HepG2 (cell line): ENCODE measurements around the gene ZSCAN20. TPM values are rescaled to one million over a fixed set of nuclear protein-coding genes. Genes with fewer than 3 reads are reported as not detected.

Source experiments
- HIC2 ChIP-seq: sonication (generic); formaldehyde crosslinking; IDR thresholded peaks from 2 replicates; pipeline ENCODE4 v1.9.0; 2022; ENCODE audit warnings: low read depth, missing genetic modification reagents
- HNRNPK ChIP-seq: fragments of 200-400 bp; formaldehyde crosslinking; IDR thresholded peaks from 2 replicates; pipeline ENCODE4 v1.6.1; 2018; ENCODE audit warnings: low read length, low read depth, moderate library complexity, mild to moderate bottlenecking; ENCODE audit not compliant: poor library complexity, severe bottlenecking
- KAT2B ChIP-seq: fragments of 150-350 bp; IDR thresholded peaks from 2 replicates; pipeline ENCODE4 v1.6.1; 2014; ENCODE audit warnings: low read depth, low read length, borderline replicate concordance
- MTA1 ChIP-seq: sonication (generic); formaldehyde crosslinking; IDR thresholded peaks from 2 replicates; pipeline ENCODE4 v1.4.0; 2020; ENCODE audit warnings: missing genetic modification reagents, mild to moderate bottlenecking, borderline replicate concordance
- MTF1 ChIP-seq: sonication (generic); formaldehyde crosslinking; IDR thresholded peaks from 2 replicates; pipeline ENCODE4 v1.5.0; 2020; ENCODE audit warnings: missing genetic modification reagents
- PCBP1 ChIP-seq: fragments of 200-400 bp; formaldehyde crosslinking; IDR thresholded peaks from 2 replicates; pipeline ENCODE4 v1.6.1; 2017; ENCODE audit warnings: mild to moderate bottlenecking, low read depth, low read length, borderline replicate concordance
- PHF20 ChIP-seq: sonication (generic); formaldehyde crosslinking; IDR thresholded peaks from 2 replicates; pipeline ENCODE4 v1.5.0; 2020; ENCODE audit warnings: mild to moderate bottlenecking, missing genetic modification reagents
- PHF21A ChIP-seq: sonication (generic); formaldehyde crosslinking; IDR thresholded peaks from 2 replicates; pipeline ENCODE4 v1.5.0; 2020; ENCODE audit warnings: mild to moderate bottlenecking, missing genetic modification reagents
- SUZ12 ChIP-seq: fragments of 150-350 bp; IDR thresholded peaks from 2 replicates; pipeline ENCODE4 v1.6.1; 2014; ENCODE audit warnings: low read depth, low read length
- YEATS4 ChIP-seq: sonication (generic); formaldehyde crosslinking; IDR thresholded peaks from 2 replicates; pipeline ENCODE4 v1.4.0; 2020; ENCODE audit warnings: missing genetic modification reagents, borderline replicate concordance
- ZBTB14 ChIP-seq: sonication (generic); formaldehyde crosslinking; IDR thresholded peaks from 2 replicates; pipeline ENCODE4 v1.4.0; 2020; ENCODE audit warnings: missing genetic modification reagents
- ZNF260 ChIP-seq: sonication (generic); formaldehyde crosslinking; IDR thresholded peaks from 2 replicates; pipeline ENCODE4 v1.4.0; 2020; ENCODE audit warnings: missing genetic modification reagents, low read depth, mild to moderate bottlenecking, borderline replicate concordance
- ZNF264 ChIP-seq: sonication (generic); formaldehyde crosslinking; IDR thresholded peaks from 2 replicates; pipeline ENCODE4 v1.4.0; 2020; ENCODE audit warnings: missing genetic modification reagents
- ZNF512 ChIP-seq: sonication (generic); formaldehyde crosslinking; IDR thresholded peaks from 2 replicates; pipeline ENCODE4 v1.4.0; 2020; ENCODE audit warnings: mild to moderate bottlenecking, missing genetic modification reagents
- polyA plus RNA-seq, 8 experiments: library from polyadenylated mRNA; depleted of rRNA in 3 of 8; stranded (reverse) in 7 of 8; unstranded in 1 of 8; fragments of >200 nt; fragmentation: Illumina TruSeq in 4 of 8; extraction: Trizol in 4 of 8; gene quantifications; 2 replicates each; pipeline versions ENCODE4 v1.2.1 to v1.2.3, GENCODE V29; 2011 to 2016; ENCODE audit warnings: low read depth in 4 of 8, missing spikeins in 1 of 8, mixed read lengths in 1 of 8; ENCODE audit not compliant: insufficient read depth in 1 of 8
- total RNA-seq, 5 experiments: library from RNA; depleted of rRNA; stranded (reverse); fragments of >200 nt; fragmentation: Illumina TruSeq; extraction: Trizol; gene quantifications; 2 replicates each; pipeline ENCODE4 v1.2.3, GENCODE V29; 2016; ENCODE audit warnings: low read depth in 1 of 5
- TF ChIP-seq, protein P1 (sequence below): sonication (generic); formaldehyde crosslinking; IDR thresholded peaks from 2 replicates; pipeline ENCODE4 v1.4.0; 2020; ENCODE audit warnings: missing genetic modification reagents, borderline replicate concordance

ZSCAN20 gene
- total and polyA plus RNA-seq, 2 of the 13 experiments (the other 11 are each of a cell fraction or from before 2014, with no cell fraction given): 1.1 to 2.8 TPM

DNA sequence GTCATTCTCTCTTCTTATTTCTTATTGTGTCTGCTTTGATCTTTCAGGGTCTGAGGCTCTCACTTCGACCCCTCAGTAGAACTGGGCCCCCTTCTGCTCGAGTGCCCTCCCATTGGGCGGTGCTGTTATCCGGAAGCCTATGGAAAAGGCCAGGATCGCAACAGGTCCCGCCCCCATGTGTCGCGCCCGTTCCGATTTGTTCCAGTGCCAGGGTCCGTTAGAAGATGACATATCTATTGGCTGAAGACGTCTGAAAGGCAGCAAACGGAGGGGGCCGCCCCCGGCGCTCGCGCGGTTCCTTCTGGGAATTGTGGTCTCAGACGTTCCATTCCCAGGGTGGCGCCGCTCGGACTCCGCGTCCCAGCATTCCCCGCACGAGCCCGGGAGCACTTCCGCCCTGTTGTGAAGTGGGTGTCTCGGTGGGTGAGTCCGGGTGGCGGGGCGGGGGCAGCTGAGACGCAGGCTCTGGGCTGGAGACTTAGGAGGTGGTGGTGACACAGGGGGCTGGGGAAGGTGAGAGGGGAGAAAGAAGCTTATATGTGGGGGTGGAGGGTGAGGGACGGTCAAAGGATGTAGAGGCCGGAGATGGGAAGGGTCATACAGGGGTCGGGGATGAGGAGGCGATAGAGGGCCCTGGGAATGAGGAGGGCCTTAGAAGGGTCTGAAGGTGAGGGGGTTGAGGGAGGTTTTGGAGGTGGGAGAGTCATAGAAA lies at the start of gene ZSCAN20 (continued):
- no peak for TF ChIP-seq ZBTB14 (CRISPR knock-in tag)
- TF ChIP-seq YEATS4 (CRISPR knock-in tag): no peak
- TF ChIP-seq HNRNPK: peak; percentile 62
- TF ChIP-seq, protein P1, sequence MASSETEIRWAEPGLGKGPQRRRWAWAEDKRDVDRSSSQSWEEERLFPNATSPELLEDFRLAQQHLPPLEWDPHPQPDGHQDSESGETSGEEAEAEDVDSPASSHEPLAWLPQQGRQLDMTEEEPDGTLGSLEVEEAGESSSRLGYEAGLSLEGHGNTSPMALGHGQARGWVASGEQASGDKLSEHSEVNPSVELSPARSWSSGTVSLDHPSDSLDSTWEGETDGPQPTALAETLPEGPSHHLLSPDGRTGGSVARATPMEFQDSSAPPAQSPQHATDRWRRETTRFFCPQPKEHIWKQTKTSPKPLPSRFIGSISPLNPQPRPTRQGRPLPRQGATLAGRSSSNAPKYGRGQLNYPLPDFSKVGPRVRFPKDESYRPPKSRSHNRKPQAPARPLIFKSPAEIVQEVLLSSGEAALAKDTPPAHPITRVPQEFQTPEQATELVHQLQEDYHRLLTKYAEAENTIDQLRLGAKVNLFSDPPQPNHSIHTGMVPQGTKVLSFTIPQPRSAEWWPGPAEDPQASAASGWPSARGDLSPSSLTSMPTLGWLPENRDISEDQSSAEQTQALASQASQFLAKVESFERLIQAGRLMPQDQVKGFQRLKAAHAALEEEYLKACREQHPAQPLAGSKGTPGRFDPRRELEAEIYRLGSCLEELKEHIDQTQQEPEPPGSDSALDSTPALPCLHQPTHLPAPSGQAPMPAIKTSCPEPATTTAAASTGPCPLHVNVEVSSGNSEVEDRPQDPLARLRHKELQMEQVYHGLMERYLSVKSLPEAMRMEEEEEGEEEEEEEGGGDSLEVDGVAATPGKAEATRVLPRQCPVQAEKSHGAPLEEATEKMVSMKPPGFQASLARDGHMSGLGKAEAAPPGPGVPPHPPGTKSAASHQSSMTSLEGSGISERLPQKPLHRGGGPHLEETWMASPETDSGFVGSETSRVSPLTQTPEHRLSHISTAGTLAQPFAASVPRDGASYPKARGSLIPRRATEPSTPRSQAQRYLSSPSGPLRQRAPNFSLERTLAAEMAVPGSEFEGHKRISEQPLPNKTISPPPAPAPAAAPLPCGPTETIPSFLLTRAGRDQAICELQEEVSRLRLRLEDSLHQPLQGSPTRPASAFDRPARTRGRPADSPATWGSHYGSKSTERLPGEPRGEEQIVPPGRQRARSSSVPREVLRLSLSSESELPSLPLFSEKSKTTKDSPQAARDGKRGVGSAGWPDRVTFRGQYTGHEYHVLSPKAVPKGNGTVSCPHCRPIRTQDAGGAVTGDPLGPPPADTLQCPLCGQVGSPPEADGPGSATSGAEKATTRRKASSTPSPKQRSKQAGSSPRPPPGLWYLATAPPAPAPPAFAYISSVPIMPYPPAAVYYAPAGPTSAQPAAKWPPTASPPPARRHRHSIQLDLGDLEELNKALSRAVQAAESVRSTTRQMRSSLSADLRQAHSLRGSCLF: no peak
- TF ChIP-seq ZNF260: no peak
- peak; percentile 79 for TF ChIP-seq PHF20 (CRISPR knock-in tag)
- TF ChIP-seq HIC2 (CRISPR knock-in tag): no peak
- peak; percentile 66 for TF ChIP-seq SUZ12
- peak; percentile 93; the same call in 1 of the 2 replicates for TF ChIP-seq PCBP1
- peak; percentile 60; the same call in 1 of the 2 replicates for TF ChIP-seq MTA1 (CRISPR knock-in tag)
- no peak for TF ChIP-seq ZNF264 (CRISPR knock-in tag)
- TF ChIP-seq KAT2B: no peak
- no peak for TF ChIP-seq MTF1 (CRISPR knock-in tag)
- no peak for TF ChIP-seq ZNF512 (CRISPR knock-in tag)
- TF ChIP-seq PHF21A (CRISPR knock-in tag): no peak
